Vagina (tissue), 2 donors: ENCODE measurements around the gene DAGLA. TPM values are rescaled to one million over a fixed set of nuclear protein-coding genes. Genes with fewer than 3 reads are reported as not detected.

Experiments
- DNase-seq, 2 donors: peaks; one replicate each; pipeline ENCODE4 v3.0.0-alpha.2; 2017; ENCODE audit errors: extremely low spot score in 2 of 2
- H3K27ac ChIP-seq: fragments of 200-600 bp; sonication (generic); one replicate; pipeline ENCODE4 v1.5.1; 2019
- H3K27me3 ChIP-seq: fragments of 200-600 bp; sonication (generic); one replicate; pipeline ENCODE4 v1.5.1; 2019
- H3K36me3 ChIP-seq, 2 donors: fragments of 200-600 bp; sonication (generic); one replicate each; pipeline ENCODE4 v1.5.1; 2017 to 2019
- H3K4me1 ChIP-seq: fragments of 200-600 bp; sonication (generic); one replicate; pipeline ENCODE4 v1.5.1; 2019
- H3K4me3 ChIP-seq, 2 donors: fragments of 200-600 bp; sonication (generic); 1 replicate in 1 of 2; 2 replicates in 1 of 2; pipeline ENCODE4 v1.5.1; 2016 to 2019
- H3K9me3 ChIP-seq: fragments of 200-600 bp; sonication (generic); one replicate; pipeline ENCODE4 v1.5.1; 2019
- CTCF ChIP-seq, 3 experiments: fragments of 450-650 bp in 2 of 3; fragments of 200-600 bp in 1 of 3; sonication (generic) in 1 of 3; IDR thresholded peaks; one replicate each; pipeline ENCODE4 v1.5.1; 2017 to 2019; ENCODE audit warnings: antibody characterized with exemption in 3 of 3, mild to moderate bottlenecking in 2 of 3, moderate library complexity in 2 of 3
- POLR2A ChIP-seq, 2 donors: fragments of 450-650 bp; IDR thresholded peaks; one replicate each; pipeline ENCODE4 v1.6.1; 2017; ENCODE audit warnings: antibody characterized with exemption in 2 of 2, mild to moderate bottlenecking in 2 of 2, moderate library complexity in 2 of 2
- POLR2AphosphoS5 ChIP-seq, 2 donors: sonication (generic); formaldehyde crosslinking; IDR thresholded peaks; one replicate each; pipeline ENCODE4 v1.9.0; 2017; ENCODE audit warnings: antibody characterized with exemption in 2 of 2, mild to moderate bottlenecking in 2 of 2, low read depth in 1 of 2; ENCODE audit not compliant: insufficient read depth in 1 of 2
- intact Hi-C: fragments of 100-400 bp; cut with DNase I; formaldehyde crosslinking; loops from one replicate; pipeline ENCODE4 v1.15.1; 2023
- total RNA-seq: library from RNA; depleted of rRNA; stranded (reverse); fragments of >200 nt; gene quantifications from one replicate; pipeline ENCODE4 v1.2.3, GENCODE V29; 2016

DAGLA gene
- total RNA-seq, 1 donor from 2014 or later: 1.5 TPM

GRCh38 chr11:61787928-61788491 is 107.8 kb downstream of the DAGLA start:
- no peak overlapping the region for H3K4me3 ChIP-seq
- H3K36me3 ChIP-seq: peaks cover 0 to 53% of the 10 kb centered on the region in 2 donors
- no peak overlapping the region for H3K27ac ChIP-seq
- intact Hi-C loops: loop anchor here (5.0 kb wide), 1 partner anchor 159 kb away; no protein-coding TSS in a partner anchor
- DNase-seq: no peak
- H3K9me3 ChIP-seq: no peaks in the 10 kb centered on the region
- no peak for TF ChIP-seq CTCF (IDR thresholded peaks at IDR 0.05)
- no peak for TF ChIP-seq POLR2AphosphoS5 (IDR thresholded peaks at IDR 0.05; ENCODE audit: insufficient read depth in 1 of 2, low read depth in 1 of 2)
- no peak for TF ChIP-seq POLR2A (IDR thresholded peaks at IDR 0.05)
- peaks cover 26% of the 10 kb centered on the region for H3K4me1 ChIP-seq
- H3K27me3 ChIP-seq: no peaks in the 10 kb centered on the region

GRCh38 chr11:61791737-61792309 is 111.6 kb downstream of the DAGLA start:
- Histone ChIP-seq H3K9me3 (no peaks in the 10 kb centered on the region), H3K4me1 (peaks cover 35% of the 10 kb centered on the region), H3K36me3 (peaks cover 0 to 36% of the 10 kb centered on the region in 2 donors), H3K27me3 (no peaks in the 10 kb centered on the region), H3K4me3 (peak overlapping the region; percentile 79 to 84), H3K27ac (peak overlapping the region; percentile 96)
- no peak for DNase-seq
- intact Hi-C loops: loop anchor here (10.0 kb wide), 2 partner anchors 103 to 313 kb away; partner anchors contain the start of gene FADS3
- TF ChIP-seq CTCF (IDR thresholded peaks at IDR 0.05) (no peak), POLR2AphosphoS5 (IDR thresholded peaks at IDR 0.05; ENCODE audit: insufficient read depth in 1 of 2, low read depth in 1 of 2) (no peak), POLR2A (IDR thresholded peaks at IDR 0.05) (no peak)

- intact Hi-C loops: loop anchor here (10.0 kb wide), 2 partner anchors 102 to 312 kb away; partner anchors contain the start of gene FADS3
- Histone ChIP-seq H3K9me3 (no peaks in the 10 kb centered on the region), H3K4me1 (peaks cover 37% of the 10 kb centered on the region), H3K27ac (peak within 1 kb of the TSS; percentile 96), H3K27me3 (no peaks in the 10 kb centered on the region), H3K4me3 (peak within 1 kb of the TSS; percentile 79 to 84), H3K36me3 (peaks cover 0 to 29% of the 10 kb centered on the region in 2 donors)
- DNase-seq: peak in 1 of 2 donors; percentile 96
- TF ChIP-seq CTCF (IDR thresholded peaks at IDR 0.05): no peak
- TF ChIP-seq POLR2A (IDR thresholded peaks at IDR 0.05): peak in 1 of 2 donors; percentile 52
- TF ChIP-seq POLR2AphosphoS5 (IDR thresholded peaks at IDR 0.05; ENCODE audit: insufficient read depth in 1 of 2, low read depth in 1 of 2): peak; percentile 94 to 95
These were observed 112.3 kb downstream of the DAGLA start, which contains the start of the genes FEN1 and TMEM258 for GRCh38 chr11:61792310-61793082. Gene FEN1, plus strand, starts transcription at chr11:61792911. Its CDS starts 2,451 bp downstream, at chr11:61795362. Gene TMEM258, minus strand, starts transcription at chr11:61792599. Its CDS starts 41 bp downstream, at chr11:61792558.

GRCh38 chr11:61793083-61793828 is 113.1 kb downstream of the DAGLA start:
- TF ChIP-seq POLR2AphosphoS5 (IDR thresholded peaks at IDR 0.05; ENCODE audit: insufficient read depth in 1 of 2, low read depth in 1 of 2) (no peak), CTCF (IDR thresholded peaks at IDR 0.05) (no peak), POLR2A (IDR thresholded peaks at IDR 0.05) (no peak)
- peaks cover 0 to 22% of the 10 kb centered on the region in 2 donors for H3K36me3 ChIP-seq
- no peaks in the 10 kb centered on the region for H3K27me3 ChIP-seq
- DNase-seq: no peak
- peak overlapping the region; percentile 79 to 84 for H3K4me3 ChIP-seq
- peaks cover 40% of the 10 kb centered on the region for H3K4me1 ChIP-seq
- H3K9me3 ChIP-seq: no peaks in the 10 kb centered on the region
- H3K27ac ChIP-seq: peak overlapping the region; percentile 96
- intact Hi-C loops: loop anchor here (10.0 kb wide), 2 partner anchors 102 to 312 kb away; partner anchors contain the start of gene FADS3
